ENCODE measurements around the gene GPC5.

DNA sequence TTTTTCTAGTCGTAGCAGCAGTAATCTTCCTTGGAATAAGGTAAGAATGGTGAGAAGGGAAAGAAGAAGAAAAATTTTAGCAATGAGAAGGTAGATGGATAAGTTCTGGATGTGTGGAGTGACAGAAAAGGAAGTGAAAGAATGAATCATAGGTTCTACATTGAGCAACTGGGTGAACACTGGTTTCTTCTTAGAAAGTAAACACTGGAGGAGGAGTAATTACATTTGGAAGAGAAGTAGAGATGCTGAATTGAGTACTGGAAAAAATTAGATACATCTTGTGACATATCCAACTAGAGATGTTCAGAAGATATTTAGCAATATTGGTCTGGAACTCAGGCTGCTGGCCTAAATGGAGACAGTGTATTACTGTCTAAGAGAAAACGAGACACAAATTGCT lies 148.5 kb downstream of the GPC5 start:
- TF ChIP-seq, protein P1, sequence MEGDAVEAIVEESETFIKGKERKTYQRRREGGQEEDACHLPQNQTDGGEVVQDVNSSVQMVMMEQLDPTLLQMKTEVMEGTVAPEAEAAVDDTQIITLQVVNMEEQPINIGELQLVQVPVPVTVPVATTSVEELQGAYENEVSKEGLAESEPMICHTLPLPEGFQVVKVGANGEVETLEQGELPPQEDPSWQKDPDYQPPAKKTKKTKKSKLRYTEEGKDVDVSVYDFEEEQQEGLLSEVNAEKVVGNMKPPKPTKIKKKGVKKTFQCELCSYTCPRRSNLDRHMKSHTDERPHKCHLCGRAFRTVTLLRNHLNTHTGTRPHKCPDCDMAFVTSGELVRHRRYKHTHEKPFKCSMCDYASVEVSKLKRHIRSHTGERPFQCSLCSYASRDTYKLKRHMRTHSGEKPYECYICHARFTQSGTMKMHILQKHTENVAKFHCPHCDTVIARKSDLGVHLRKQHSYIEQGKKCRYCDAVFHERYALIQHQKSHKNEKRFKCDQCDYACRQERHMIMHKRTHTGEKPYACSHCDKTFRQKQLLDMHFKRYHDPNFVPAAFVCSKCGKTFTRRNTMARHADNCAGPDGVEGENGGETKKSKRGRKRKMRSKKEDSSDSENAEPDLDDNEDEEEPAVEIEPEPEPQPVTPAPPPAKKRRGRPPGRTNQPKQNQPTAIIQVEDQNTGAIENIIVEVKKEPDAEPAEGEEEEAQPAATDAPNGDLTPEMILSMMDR (IDR thresholded peaks at IDR 0.05), result no peak
- no peak for TF ChIP-seq POLR2A (IDR thresholded peaks at IDR 0.05)

Data from ovary (tissue), 3 donors.